GM18909 (cell line): Measurements from ENCODE around the gene PLK5.
"Not testable (repeated sequence)": the region's sequence is repeated elsewhere in the genome, so short reads cannot be mapped to it uniquely, and the experiment has no call there.

ENCODE experiments used
- ATAC-seq: cut with Tn5 transposase; IDR thresholded peaks from one replicate; pipeline ENCODE4 v1.9.1; 2021; ENCODE audit warnings: mild to moderate bottlenecking; ENCODE audit not compliant: unreplicated experiment, poor library complexity

The PLK5 gene

DNA sequence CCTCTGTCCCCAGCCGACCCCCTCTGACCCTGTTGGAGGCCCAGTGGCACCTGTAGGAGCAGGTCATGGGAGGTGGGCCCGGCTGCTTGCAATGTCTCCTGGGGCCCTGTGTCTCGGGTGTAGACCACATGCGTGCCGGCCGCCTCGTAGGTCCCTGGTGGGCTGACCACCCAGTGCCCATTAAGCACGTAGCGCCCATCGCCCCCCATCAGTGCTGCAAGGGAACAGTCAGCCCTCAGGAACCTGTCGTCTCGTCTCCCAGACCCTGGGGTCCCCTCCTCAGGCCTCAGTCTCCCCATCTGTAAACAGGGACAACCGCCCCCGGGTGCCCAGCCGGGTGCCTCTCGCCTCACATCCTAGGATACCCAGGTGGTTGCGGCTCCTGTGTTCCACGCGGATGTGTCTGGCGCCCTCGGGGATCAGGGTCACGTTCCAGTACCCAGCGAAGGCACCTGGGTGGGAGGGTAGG is 16.7 kb upstream of the PLK5 start:
- ATAC-seq, result no peak

DNA sequence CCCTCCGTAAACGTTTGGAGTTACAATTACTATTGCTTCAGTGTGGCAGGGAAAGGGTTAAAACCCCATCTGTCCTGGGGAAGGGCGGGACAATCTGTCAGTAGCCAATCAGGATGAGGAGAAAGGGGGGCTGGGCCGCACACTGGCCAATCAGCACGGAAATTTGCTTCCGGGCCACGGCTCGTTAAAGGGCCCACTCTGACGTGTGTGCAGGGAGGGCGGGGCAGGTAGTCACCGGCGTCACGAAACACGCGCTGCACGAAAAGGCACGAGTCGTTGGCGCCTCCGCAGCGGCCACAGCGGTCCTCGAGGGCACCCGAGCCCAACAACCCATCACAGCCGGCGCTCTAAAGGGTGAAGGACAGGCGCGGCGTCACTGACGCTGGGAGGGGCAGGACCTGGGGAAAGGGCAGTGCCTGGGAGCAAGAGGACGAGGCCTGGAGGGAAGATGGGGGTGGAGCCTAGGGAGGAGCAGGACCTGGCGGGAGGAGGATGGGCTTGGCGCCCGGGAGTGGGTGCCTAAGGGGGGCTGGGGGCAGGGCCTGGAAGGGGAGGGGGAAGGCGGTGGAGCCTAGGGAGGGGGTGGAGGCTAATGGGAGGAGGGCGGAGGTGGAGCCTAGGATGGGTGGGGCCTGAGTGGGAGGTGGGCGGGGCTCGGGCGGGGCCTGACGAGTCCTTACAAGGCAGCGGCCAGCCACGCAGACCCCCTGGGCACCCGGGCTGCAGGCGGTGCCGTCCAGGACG is 15.9 kb upstream of the PLK5 start:
- ATAC-seq, result peak; percentile 75

DNA sequence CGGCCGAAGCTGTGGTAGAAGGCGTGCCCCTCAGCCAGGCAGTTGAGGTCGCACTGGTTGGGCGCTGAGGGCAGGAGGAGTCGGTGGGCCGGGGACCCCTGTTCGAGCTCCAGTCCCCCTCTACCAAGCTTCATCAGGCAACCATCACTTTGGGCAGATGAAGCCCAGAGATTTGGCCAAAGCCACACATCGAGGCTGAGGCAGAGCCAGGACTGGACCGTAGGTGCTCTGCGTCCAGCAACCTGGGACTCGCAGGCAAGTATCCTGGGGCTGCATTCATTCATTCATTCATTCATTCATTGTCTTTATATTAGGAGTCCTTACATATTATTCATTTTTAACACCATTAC is 15.4 kb upstream of the PLK5 start:
- no peak for ATAC-seq

DNA sequence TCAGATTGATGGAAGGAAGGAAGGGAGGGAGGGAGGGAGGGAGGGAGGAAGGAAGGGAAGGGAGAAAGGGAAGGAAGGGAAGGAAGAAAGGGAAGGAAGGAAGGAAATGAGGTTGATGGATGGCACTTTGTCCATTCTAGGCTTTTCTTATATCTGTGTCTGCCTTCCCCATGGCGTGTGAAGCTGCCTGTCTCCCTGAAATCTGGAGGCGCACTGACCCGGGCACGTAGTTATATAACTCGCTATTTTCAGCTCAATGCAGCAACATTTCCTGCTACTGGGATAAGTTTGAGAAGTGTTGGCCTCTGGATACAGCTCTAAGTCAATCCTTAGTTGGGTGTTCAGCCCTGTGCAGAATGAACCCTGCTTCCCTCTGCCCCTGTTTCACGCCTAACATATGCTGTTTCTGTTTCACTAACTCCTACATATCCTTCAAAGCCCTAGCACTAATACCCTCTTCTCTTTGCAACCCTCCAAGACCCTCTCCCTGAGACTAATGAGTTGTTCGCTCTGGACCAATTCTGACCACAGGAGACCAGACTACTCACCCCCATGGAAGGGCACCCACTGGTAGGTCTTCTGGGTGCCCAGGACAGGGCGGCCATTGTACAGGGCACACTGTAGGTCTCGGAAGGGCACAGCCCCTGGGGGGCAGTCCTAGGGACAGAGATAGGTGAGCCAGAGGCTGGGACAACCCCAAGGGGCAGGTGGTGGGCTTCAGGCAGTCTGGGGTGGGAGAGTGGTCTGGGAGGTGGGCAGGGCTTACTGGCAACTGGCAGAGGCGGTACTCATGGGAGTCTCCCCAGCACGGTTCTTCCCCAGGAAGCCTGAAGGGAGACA is 14.1 kb upstream of the PLK5 start:
- ATAC-seq, result no peak

DNA sequence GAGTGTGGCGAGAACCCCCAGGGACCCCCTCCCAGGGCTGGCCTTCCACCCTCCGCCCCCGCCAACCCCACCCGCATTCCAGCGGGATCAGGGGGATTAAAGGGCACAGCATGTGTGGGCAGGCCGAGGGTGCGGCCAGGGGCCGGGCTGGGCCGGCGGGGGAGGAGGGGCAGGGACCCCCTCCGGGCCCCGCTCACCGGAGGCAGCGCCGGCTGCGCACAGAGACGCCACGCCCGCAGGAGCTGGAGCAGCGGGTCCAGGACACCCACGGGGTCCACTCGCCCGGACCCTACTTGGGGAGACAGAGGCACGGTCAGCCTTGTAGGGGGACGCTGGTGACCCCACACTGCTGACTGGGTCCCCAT is 13.5 kb upstream of the PLK5 start:
- no peak for ATAC-seq

DNA sequence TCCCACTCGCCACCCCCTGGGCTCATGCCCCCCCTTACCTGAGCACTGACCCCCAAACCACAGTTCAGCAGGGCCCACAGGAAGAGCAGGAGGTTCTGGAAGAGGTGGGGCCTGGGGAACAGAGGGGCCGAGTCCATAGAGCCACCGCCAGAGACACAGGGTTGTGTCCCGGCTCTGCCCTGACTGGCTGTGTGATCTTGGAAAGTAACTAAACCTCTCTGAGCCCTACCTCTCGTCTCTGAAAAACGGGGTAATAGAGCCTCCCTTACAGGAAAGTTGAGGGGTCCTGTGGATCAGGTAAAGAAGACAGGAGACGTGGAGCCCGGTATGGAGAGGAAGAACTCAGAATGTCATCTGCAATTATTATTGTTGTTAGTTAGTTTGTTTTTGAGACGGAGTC is 13.1 kb upstream of the PLK5 start:
- ATAC-seq, result no peak

DNA sequence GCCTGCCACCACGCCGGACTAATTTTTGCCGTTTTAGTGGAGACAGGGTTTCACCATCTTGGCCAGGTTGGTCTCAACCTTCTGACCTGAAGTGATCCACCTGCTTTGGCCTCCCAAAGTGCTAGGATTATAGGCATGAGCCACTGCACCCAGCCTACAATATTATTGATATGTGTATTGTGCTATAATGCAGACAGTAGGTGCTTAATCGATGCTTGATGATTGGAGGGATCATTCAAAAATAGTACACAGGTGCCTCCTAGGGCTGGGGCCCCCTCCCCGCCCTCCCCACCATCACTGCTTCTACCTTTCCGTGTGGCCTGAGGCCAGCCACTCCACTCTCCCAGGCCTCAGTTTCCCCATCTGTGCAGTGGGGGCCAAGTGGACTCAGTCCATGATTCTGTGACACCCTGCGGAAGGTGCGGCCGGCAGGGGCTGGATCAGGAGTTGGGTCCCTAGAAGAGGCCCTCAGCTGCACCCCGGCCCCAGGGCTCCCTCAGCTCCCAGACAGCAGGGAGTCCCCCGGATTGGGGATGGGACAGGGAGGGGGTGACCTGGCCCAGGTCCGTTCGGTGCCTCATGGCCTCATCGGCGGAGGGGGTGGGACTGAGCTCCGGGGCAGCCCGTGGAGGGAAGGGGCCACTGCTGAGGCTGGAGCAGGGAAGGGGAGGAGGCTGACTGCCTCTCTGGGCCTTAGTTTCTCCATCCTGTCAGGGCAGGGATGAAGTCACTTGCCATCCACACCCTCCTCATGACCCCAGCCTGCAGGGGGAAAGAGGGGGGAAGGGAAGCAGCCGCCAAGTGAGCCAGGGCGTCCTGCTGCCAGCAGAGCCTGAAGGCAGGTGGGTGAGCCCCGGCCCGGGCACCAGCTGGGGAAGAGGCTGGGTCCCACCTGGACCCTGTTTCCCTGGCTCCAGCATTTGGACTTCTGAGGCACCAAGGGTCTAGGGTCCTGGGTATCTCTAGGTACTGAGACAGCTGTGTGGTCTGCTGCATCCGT is 12.3 kb upstream of the PLK5 start:
- ATAC-seq, result no peak

DNA sequence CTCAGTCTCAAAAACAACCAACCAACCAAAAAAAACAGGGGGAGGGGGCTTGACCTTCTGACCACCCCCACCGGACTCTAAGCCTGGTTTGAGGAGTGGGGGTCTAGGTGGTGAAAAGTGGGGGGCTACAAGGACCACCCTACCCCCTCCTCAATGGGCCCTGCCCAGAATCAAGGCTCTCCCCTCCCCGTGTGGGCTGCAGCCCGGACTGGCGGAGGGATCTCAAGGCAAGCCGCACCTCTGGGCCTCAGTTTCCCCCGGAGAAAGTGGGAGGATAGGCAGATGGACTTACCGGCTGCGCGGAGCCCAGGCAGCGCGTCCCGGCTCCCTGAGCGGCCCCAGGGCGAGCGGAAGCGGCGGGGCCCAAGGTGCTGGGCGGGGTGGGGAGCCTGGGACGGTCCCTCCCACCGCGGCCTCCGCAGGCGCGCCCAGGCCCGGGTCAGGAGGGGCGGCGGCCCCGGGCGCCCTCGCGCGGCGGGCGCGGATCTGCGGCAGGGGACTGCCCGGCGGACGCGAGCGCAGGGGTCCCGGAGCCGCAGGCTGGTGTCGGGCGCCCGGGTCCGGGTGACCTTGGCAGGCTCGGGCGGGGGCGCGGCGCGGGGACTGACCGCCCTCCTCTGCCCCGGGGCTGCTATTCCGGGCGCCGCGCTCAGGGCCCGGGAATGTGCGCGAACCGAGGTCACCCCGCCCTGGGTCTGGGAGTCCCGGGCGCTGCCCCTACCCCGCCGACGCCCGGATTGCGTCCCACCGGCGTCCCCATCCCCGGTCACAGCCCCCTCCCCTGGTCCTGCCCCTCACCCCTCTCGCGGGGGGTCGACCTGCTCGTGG is 11.0 kb upstream of the PLK5 start, which contains the start of gene ADAMTSL5:
Gene ADAMTSL5, minus strand, starts transcription at position 349 of the 828 bp plus-strand sequence. CDS start 2,076 bp downstream, outside the sequence.
- no peak for ATAC-seq

DNA sequence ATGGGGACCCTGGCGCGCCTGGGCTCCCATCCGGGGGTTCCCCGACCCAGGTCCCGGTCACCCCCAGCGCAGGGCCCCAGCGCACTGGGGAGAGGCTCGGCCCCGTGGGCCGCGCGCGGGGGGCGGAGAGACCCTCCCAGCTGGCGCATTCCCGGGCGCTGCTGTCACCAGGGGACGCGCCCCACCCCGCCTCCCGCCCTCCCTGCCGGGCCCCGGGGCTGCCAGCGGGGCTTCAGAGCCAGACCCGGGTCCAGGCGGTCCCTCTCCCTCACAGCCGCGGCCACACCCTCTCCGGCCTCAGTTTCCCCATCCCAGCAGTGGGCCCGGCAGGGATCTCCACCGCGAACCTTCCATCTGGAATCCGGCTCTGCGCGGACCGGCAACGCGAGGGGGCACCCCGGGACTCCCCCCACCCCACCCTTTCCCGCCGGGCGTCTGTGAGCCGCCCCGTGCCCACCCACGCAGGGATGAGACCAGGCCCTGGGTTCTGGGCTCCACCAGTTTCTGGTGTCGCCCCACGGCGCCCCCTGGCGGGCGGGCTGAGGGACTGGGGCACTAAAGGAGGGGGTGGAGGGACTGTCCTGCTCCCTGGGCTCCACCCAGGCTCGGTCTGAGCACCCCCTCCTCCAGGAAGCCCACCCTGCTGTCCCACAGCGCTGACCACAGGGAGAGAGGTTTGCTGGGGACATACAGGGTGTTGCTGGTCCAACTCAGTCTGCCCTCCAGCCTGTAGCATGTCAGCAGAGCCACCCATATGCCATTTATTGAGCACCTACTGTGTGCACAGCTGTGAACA is 10.2 kb upstream of the PLK5 start:
- no peak for ATAC-seq

DNA sequence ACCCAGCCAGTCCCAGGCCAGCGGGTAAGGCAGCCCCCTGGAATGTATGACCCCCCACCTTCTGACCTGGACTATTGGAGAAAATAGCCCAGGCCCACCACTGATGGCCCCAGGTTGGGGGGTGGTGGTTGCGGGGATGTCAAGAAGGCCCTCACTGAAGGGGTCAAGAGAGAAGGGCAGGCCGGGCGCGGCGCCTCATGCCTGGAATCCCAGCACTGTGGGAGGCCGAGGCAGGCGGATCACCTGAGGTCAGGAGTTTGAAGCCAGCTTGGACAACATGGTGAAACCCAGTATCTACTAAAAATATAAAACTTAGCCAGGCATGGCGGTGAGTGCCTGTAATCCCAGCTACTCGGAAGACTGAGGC is 9.6 kb upstream of the PLK5 start:
- no peak for ATAC-seq

DNA sequence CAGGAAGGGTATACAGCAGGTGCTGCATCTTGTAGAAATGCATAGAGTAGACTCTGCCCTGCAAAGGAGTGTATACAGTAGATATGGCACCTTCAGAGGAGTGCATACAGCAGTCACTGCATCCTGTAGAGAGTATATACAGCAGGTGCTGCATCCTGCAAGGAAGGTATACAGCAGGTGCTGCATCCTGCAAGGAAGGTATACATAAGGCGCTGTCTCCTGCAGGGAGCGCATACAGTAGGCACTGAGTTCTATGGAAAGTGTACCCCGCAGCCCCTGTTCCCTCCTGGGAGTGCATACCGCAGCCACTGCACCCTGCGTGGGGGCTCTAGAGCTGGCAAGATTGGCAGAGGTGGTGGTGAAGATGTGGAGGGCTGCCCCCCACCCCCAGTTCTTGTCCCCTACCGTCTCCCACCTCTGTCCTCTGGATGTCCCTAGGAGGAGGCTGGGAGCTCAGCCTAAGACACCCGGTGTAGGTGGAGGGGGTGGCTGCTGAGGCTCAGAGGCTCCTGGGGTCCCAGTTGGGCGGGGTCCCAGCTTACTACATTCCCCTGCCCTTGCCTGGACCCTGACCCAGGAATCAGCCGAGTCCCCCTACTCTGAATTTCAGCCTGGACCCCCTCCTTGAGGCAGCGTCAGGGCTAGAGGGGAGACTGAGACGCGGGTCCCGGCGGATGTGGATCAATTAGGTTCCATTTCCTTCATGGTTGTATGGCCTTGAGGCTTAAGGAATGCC is 8.7 kb upstream of the PLK5 start:
- ATAC-seq, result no peak

DNA sequence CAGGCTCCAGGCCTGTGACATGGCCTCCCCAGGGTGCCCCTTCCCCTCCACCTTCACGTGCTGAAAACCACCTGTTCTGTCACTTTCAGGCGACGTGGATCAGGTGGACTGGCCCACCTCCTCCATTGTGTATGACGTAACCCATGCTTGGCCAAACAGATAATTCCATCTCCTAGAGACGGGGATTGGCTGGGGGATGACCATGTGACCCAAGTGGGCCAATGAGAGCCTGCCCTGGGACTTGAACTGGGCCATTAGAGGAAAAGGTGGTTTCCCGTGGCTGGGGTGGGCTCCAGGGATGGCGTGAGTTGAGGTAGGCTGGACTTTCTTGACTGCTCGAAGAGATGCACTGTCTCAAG is 7.5 kb upstream of the PLK5 start:
- ATAC-seq, result no peak

DNA sequence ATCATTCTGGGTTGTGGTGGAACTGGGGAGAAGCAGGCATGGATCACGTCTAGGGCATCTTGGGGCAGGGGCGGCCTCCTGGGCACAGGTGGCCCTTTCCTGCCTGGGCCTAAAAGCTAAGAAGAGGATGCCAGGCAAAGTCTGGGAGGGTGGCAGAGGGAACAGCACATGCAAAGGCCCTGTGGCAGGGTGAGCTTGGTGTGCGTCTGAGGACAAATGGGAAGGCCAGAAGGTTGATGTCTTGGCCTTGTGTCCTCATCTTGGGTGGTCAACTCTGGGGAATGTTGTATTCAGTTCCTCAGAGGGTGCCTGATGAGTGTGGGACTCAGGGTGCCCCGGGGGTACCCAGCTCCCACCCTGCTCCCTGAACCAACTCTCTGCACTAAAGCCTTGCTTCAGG is 5.4 kb upstream of the PLK5 start:
- ATAC-seq, result no peak

DNA sequence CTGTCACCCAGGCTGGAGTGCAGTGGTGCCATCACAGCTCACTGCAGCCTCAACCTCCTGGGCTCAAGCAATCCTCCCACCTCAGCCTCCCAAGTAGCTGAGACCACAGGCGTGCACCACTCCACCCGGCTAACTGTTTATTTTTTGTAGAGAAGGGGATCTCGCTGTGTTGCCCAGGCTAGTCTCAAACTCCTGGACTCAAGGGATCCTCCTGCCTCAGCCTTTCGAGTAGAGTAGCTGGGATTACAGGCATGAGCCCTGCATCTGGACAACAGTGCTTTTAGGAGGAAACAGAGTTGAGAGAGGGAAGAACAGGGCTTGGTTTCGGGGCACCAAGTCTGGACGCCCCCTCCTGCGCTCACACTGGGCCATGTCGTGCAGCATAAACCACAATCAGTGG is 4.1 kb upstream of the PLK5 start:
- not testable (repeated sequence) for ATAC-seq

DNA sequence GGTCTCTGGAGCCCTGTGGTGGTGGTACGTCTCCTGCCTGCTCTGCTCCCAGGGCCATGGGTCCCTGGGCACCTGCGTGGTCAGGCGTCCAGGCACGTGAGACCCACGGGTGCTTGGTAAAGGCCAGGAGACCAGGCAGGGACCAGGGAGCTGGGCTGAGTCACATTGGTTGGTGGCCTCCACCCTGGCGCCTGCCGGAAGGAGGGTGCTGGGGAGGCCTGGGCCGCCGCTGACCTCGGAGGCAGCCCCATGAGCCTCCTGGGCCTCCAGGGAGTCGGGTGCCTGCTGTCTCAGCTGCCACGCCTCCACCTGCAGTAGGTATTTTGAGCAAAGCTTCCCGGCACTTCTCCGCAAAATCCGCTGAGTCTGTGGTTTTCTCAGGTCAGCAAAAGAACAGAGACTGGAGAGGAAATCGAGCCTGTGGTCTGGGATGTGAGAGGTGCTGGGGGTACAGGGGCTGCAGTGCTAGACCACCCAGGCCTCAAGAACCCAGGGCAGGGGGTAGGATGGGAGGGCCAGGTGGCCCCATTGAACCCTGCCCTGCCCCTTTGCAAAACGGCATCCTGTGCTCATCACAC is 3.6 kb upstream of the PLK5 start:
- no peak for ATAC-seq

DNA sequence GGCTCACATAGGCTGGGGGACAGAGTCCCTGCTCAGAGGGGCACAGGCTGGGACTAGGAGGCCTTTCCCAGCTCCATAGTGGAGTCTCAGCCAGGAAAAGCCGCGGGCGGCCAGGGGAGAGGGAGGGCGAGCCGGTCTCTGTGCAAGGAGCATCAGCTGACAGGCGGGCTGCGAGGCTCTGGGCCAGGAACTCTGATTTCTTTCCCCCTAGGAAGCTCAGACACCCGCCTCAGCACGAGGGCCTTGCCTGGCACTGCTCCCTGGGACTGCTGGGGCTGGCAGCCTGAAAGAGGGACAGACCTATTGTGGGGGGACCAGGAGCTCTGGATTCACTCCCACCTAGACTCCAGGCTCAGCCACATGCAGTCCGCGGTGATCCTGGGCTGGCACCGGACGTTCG is 2.2 kb upstream of the PLK5 start:
- ATAC-seq, result no peak

DNA sequence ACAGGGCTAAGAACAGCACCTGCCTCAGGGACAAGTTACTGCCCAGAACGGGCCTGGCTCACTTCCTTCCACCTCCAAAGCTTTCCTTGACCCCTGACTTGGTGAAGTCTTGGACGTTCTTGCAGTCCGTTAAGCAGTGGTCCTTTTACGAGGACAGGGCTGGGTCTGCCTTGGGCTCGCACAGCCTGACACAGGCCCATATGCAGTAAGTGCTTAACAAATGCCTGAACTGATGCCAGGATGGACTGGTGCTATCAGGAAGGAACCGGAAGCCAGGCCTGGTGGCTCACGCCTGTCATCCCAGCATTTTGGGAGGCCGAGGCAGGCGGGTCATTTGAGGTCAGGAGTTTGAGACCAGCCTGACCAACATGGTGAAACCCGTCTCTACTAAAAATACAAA is 1.8 kb upstream of the PLK5 start:
- ATAC-seq, result no peak

DNA sequence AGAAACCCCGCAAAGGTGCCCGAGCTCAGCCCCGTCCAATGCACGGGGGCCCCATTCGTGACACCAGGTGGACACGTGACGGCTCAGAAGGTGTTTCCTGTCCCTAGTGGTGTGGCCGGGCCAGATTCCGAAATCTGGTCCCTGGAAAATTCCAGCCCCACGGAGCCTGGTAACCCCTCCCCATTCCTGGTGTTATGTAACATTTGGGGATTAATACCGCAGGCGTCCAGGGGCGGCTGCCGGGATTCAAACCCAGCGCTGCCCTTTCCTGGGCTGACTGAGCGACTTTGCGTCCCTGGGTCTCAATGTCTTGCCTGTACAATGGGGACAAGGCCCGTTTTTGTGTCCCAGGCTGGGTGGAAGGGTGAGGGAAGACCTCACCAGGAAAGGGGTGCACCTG is 1.0 kb upstream of the PLK5 start:
- ATAC-seq, result no peak
